Astrocyte (in vitro differentiated cells and primary cell): ENCODE results near the gene TRPM3. TPM values are rescaled to one million over a fixed set of nuclear protein-coding genes. Genes with fewer than 3 reads are reported as not detected.
"Not testable (repeated sequence)": the region's sequence is repeated elsewhere in the genome, so short reads cannot be mapped to it uniquely, and the experiment has no call there.

Source experiments
- DNase-seq: peaks from one replicate; pipeline ENCODE4 v3.0.0-alpha.2; 2010; ENCODE audit warnings: low read depth
- FAIRE-seq: peaks from 2 replicates; lab custom pipeline; 2011; peaks lifted over from hg19 to GRCh38; lab: Jason Lieb, UNC
- H2AFZ ChIP-seq: 2 replicates; pipeline ENCODE4 v1.6.0; 2012; ENCODE audit warnings: low read depth, low read length, inconsistent platforms
- H3K27ac ChIP-seq: 2 replicates; pipeline ENCODE4 v1.5.1; 2011; ENCODE audit warnings: low read depth, low read length, inconsistent platforms
- H3K27me3 ChIP-seq: 2 replicates; pipeline ENCODE4 v1.6.0; 2011; ENCODE audit warnings: low read length, inconsistent platforms; ENCODE audit not compliant: insufficient read depth
- H3K36me3 ChIP-seq: 2 replicates; pipeline ENCODE4 v1.5.1; 2011; ENCODE audit warnings: low read length, inconsistent platforms; ENCODE audit not compliant: insufficient read depth
- H3K4me1 ChIP-seq: 2 replicates; pipeline ENCODE4 v1.5.1; 2011; ENCODE audit warnings: low read length, inconsistent platforms; ENCODE audit not compliant: insufficient read depth
- H3K4me2 ChIP-seq: 2 replicates; pipeline ENCODE4 v1.6.0; 2012; ENCODE audit warnings: low read length, inconsistent platforms
- H3K4me3 ChIP-seq: 2 replicates; pipeline ENCODE4 v1.5.1; 2011; ENCODE audit warnings: low read depth, mild to moderate bottlenecking, low read length, inconsistent platforms; ENCODE audit not compliant: insufficient read depth
- H3K79me2 ChIP-seq: 2 replicates; pipeline ENCODE4 v1.6.0; 2012; ENCODE audit warnings: mild to moderate bottlenecking, low read length, inconsistent platforms; ENCODE audit not compliant: insufficient read depth
- H3K9ac ChIP-seq: 2 replicates; pipeline ENCODE4 v1.6.0; 2012; ENCODE audit warnings: mild to moderate bottlenecking, low read length, inconsistent platforms
- H3K9me3 ChIP-seq: 2 replicates; pipeline ENCODE4 v1.5.1; 2012; ENCODE audit warnings: low read depth, mild to moderate bottlenecking, low read length, inconsistent platforms; ENCODE audit not compliant: insufficient read depth
- H4K20me1 ChIP-seq: 2 replicates; pipeline ENCODE4 v1.6.0; 2012; ENCODE audit warnings: low read length, inconsistent platforms; ENCODE audit not compliant: insufficient read depth
- H3K27ac Mint-ChIP-seq: one replicate; pipeline ENCODE4 v1.8.0; 2021; ENCODE audit warnings: mild to moderate bottlenecking, mixed read lengths; ENCODE audit not compliant: unreplicated experiment
- H3K27me3 Mint-ChIP-seq: one replicate; pipeline ENCODE4 v1.8.0; 2021; ENCODE audit warnings: low read depth, mixed read lengths; ENCODE audit not compliant: unreplicated experiment
- H3K36me3 Mint-ChIP-seq: one replicate; pipeline ENCODE4 v1.8.0; 2021; ENCODE audit warnings: low read depth, mixed read lengths; ENCODE audit not compliant: unreplicated experiment
- H3K4me1 Mint-ChIP-seq: one replicate; pipeline ENCODE4 v1.8.0; 2021; ENCODE audit warnings: low read depth, mixed read lengths; ENCODE audit not compliant: unreplicated experiment
- H3K4me3 Mint-ChIP-seq: one replicate; pipeline ENCODE4 v1.8.0; 2021; ENCODE audit warnings: mild to moderate bottlenecking, moderate library complexity, mixed read lengths; ENCODE audit not compliant: unreplicated experiment
- H3K9me3 Mint-ChIP-seq: one replicate; pipeline ENCODE4 v1.8.0; 2021; ENCODE audit warnings: mild to moderate bottlenecking, mixed read lengths; ENCODE audit not compliant: unreplicated experiment
- EZH2 ChIP-seq: IDR thresholded peaks from 2 replicates; pipeline ENCODE4 v1.6.1; 2012; ENCODE audit warnings: mild to moderate bottlenecking, low read length, inconsistent platforms; ENCODE audit not compliant: insufficient read depth
- total RNA-seq: library from RNA; stranded (reverse); gene quantifications from 2 replicates; pipeline ENCODE4 v1.2.1, GENCODE V29; 2021
- TF ChIP-seq, protein P1 (sequence below): IDR thresholded peaks from 2 replicates; pipeline ENCODE4 v1.5.1; 2011; ENCODE audit warnings: low read depth, mild to moderate bottlenecking, inconsistent platforms, low read length, moderate library complexity; ENCODE audit not compliant: insufficient read depth

The TRPM3 gene
- total RNA-seq, 1 donor from 2014 or later, result 0.14 TPM

DNA sequence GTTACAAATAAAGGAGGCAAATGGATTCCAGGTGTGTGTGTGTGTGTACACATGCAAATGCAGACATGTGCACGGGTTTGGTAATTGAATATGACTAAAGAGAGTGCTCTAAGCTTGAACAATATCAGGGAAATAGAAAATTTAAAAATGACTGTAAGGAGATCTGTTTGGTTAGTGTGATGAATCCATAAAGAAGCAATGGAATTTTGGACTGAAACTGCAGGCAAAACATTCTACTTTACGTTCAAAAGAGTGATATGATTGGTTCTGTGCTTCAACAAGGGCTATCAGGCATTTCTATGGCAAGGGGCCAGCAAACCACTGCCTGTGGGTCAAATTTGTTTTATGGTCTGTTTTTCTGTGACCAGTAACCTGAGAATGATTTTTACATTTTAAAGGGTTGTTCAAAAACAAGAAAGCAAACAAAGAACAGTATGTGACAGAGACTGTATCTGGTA lies 374.1 kb downstream of the TRPM3 start:
- Mint-ChIP-seq H3K27me3 (no peaks in the 10 kb centered on the region), H3K36me3 (no peaks in the 10 kb centered on the region), H3K4me1 (no peaks in the 10 kb centered on the region), H3K27ac (no peak overlapping the region), H3K9me3 (no peaks in the 10 kb centered on the region), H3K4me3 (no peak overlapping the region)
- no peaks in the 10 kb centered on the region for H3K27me3 ChIP-seq
- no peaks in the 10 kb centered on the region for H3K4me1 ChIP-seq
- H3K4me3 ChIP-seq, result no peak overlapping the region
- no peak overlapping the region for H3K27ac ChIP-seq
- no peak for TF ChIP-seq EZH2
- TF ChIP-seq, protein P1, sequence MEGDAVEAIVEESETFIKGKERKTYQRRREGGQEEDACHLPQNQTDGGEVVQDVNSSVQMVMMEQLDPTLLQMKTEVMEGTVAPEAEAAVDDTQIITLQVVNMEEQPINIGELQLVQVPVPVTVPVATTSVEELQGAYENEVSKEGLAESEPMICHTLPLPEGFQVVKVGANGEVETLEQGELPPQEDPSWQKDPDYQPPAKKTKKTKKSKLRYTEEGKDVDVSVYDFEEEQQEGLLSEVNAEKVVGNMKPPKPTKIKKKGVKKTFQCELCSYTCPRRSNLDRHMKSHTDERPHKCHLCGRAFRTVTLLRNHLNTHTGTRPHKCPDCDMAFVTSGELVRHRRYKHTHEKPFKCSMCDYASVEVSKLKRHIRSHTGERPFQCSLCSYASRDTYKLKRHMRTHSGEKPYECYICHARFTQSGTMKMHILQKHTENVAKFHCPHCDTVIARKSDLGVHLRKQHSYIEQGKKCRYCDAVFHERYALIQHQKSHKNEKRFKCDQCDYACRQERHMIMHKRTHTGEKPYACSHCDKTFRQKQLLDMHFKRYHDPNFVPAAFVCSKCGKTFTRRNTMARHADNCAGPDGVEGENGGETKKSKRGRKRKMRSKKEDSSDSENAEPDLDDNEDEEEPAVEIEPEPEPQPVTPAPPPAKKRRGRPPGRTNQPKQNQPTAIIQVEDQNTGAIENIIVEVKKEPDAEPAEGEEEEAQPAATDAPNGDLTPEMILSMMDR, result no peak
- no peak for DNase-seq
- H4K20me1 ChIP-seq, result no peaks in the 10 kb centered on the region
- no peak overlapping the region for H3K9ac ChIP-seq
- no peak overlapping the region for H3K4me2 ChIP-seq
- H3K9me3 ChIP-seq, result no peaks in the 10 kb centered on the region
- no peaks in the 10 kb centered on the region for H3K79me2 ChIP-seq
- FAIRE-seq, result no peak
- H3K36me3 ChIP-seq, result no peaks in the 10 kb centered on the region
- no peak overlapping the region for H2AFZ ChIP-seq

DNA sequence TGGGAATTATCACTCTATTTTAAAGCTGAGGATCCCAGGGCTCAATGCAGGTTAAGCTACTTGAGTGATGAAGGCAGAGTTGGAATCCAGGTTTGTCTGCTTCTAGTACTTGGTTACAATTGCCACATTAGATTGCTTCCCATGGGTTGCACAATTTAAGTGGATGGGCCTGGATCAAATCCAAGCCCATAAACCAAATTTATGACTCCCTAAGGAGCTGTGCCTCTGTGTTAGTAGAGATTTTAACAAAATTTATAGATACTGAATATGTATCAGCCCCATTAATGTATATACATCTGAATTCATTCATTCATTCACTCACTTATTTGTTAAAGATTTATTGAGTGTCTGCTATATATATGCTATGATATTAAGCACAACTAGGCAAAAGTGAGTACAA lies 374.7 kb downstream of the TRPM3 start:
- Histone ChIP-seq H2AFZ (no peak overlapping the region), H3K79me2 (no peaks in the 10 kb centered on the region), H3K27me3 (no peaks in the 10 kb centered on the region), H3K36me3 (no peaks in the 10 kb centered on the region), H4K20me1 (no peaks in the 10 kb centered on the region), H3K9ac (no peak overlapping the region), H3K4me1 (no peaks in the 10 kb centered on the region), H3K9me3 (no peaks in the 10 kb centered on the region), H3K4me3 (no peak overlapping the region), H3K27ac (no peak overlapping the region), H3K4me2 (no peak overlapping the region)
- no peaks in the 10 kb centered on the region for H3K4me1 Mint-ChIP-seq
- H3K27ac Mint-ChIP-seq, result no peak overlapping the region
- no peak for TF ChIP-seq EZH2
- TF ChIP-seq, protein P1, result no peak
- FAIRE-seq (no peak), DNase-seq (no peak)
- H3K36me3 Mint-ChIP-seq, result no peaks in the 10 kb centered on the region
- H3K9me3 Mint-ChIP-seq, result no peaks in the 10 kb centered on the region
- H3K4me3 Mint-ChIP-seq, result no peak overlapping the region
- no peaks in the 10 kb centered on the region for H3K27me3 Mint-ChIP-seq

DNA sequence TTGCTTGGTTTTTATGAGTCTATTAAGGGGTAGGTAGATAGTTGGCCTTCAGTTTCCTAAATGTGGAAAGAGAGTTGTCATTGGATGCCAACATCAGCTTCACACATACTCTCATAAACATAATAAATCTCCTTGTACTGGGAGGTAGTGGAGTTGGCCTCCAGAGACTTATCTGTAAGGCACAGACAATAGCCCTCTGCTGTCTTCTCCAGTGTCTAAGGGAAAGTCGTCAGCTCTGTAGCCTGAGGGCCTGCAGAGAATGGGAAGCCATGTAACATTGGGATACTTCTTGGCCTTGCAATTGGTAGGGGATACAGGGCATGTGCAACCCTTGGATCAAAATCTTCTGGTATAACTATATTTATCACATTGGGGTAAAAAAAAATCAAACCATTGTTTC lies 375.1 kb downstream of the TRPM3 start:
- H3K36me3 ChIP-seq, result no peaks in the 10 kb centered on the region
- H3K4me3 ChIP-seq, result no peak overlapping the region
- Mint-ChIP-seq H3K27ac (no peak overlapping the region), H3K4me1 (no peaks in the 10 kb centered on the region), H3K9me3 (no peaks in the 10 kb centered on the region), H3K36me3 (no peaks in the 10 kb centered on the region), H3K4me3 (no peak overlapping the region), H3K27me3 (no peaks in the 10 kb centered on the region)
- no peaks in the 10 kb centered on the region for H3K9me3 ChIP-seq
- no peaks in the 10 kb centered on the region for H3K4me1 ChIP-seq
- no peak overlapping the region for H2AFZ ChIP-seq
- H3K79me2 ChIP-seq, result no peaks in the 10 kb centered on the region
- H3K9ac ChIP-seq, result no peak overlapping the region
- H4K20me1 ChIP-seq, result no peaks in the 10 kb centered on the region
- no peak overlapping the region for H3K27ac ChIP-seq
- no peak for DNase-seq
- TF ChIP-seq, protein P1, result no peak
- no peak for TF ChIP-seq EZH2
- H3K4me2 ChIP-seq, result no peak overlapping the region
- no peaks in the 10 kb centered on the region for H3K27me3 ChIP-seq
- FAIRE-seq, result no peak

DNA sequence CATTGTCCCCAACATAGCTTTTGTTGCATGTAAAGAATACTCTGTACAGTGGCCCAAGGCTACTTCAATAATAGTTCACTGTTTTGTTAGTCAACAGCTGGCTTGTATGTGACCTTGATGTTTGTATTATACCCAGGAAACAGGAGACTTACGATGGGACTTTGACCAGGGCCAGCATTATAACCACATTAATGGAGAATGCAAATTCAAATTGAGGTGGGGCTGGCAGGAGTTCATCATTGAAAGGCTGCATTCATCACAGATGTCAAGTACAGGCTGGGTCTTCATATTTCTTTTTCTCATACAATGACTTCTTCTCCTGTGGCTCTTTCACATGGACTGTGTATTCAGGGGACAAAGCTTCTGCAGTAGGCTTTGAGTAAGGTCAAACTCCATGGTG lies 396.6 kb downstream of the TRPM3 start:
- not testable (repeated sequence) for H3K27me3 ChIP-seq, DNase-seq, H3K4me1 Mint-ChIP-seq, H3K9ac ChIP-seq, H3K9me3 Mint-ChIP-seq, H3K9me3 ChIP-seq, H2AFZ ChIP-seq, H3K4me3 ChIP-seq, H4K20me1 ChIP-seq, H3K79me2 ChIP-seq, H3K27ac Mint-ChIP-seq, H3K27ac ChIP-seq, H3K36me3 ChIP-seq, H3K4me1 ChIP-seq, H3K36me3 Mint-ChIP-seq, H3K27me3 Mint-ChIP-seq, FAIRE-seq, H3K4me3 Mint-ChIP-seq, H3K4me2 ChIP-seq
